Right forelimb (tissue), 1 donor: ENCODE measurements around the gene CHRD.

Experiments
- DNase-seq: peaks from one replicate; pipeline ENCODE4 v3.0.0-alpha.2; 2018

Gene CHRD

GRCh38 chr3:184347321-184348056 is 32.4 kb upstream of the CHRD start:
- DNase-seq, result no peak

GRCh38 chr3:184348057-184348382 is 31.8 kb upstream of the CHRD start:
- no peak for DNase-seq

GRCh38 chr3:184349563-184350470 is 30.0 kb upstream of the CHRD start:
- DNase-seq, result no peak

- DNase-seq, result no peak
These were observed 29.2 kb upstream of the CHRD start for GRCh38 chr3:184350618-184351017.

- no peak for DNase-seq
These were observed 28.2 kb upstream of the CHRD start for GRCh38 chr3:184351511-184352148.

- no peak for DNase-seq
These were observed 27.6 kb upstream of the CHRD start for GRCh38 chr3:184352149-184352785.

- no peak for DNase-seq
These were observed 26.8 kb upstream of the CHRD start for GRCh38 chr3:184352897-184353545.

- no peak for DNase-seq
These were observed 26.3 kb upstream of the CHRD start for GRCh38 chr3:184353546-184353941.

GRCh38 chr3:184354121-184354728 is 25.6 kb upstream of the CHRD start:
- DNase-seq, result no peak

- no peak for DNase-seq
These were observed 25.1 kb upstream of the CHRD start for GRCh38 chr3:184354754-184355153.

- no peak for DNase-seq
These were observed 24.4 kb upstream of the CHRD start for GRCh38 chr3:184355261-184356040.

GRCh38 chr3:184357248-184358123 is 22.4 kb upstream of the CHRD start:
- DNase-seq, result no peak

GRCh38 chr3:184358124-184358767 is 21.6 kb upstream of the CHRD start:
- no peak for DNase-seq

GRCh38 chr3:184358921-184359350 is 20.9 kb upstream of the CHRD start:
- DNase-seq, result no peak

- no peak for DNase-seq
These were observed 20.2 kb upstream of the CHRD start for GRCh38 chr3:184359610-184360009.

GRCh38 chr3:184360070-184360928 is 19.6 kb upstream of the CHRD start:
- DNase-seq, result no peak

- DNase-seq, result no peak
These were observed 18.8 kb upstream of the CHRD start for GRCh38 chr3:184360929-184361531.

GRCh38 chr3:184361532-184361931 is 18.3 kb upstream of the CHRD start, which contains the start of the genes CLCN2 and POLR2H:
Gene CLCN2 (minus strand): TSS chr3:184361605. CDS start chr3:184361479, 126 bp downstream.
Gene POLR2H (plus strand): TSS chr3:184361710. CDS start chr3:184363493, 1,783 bp downstream.
- DNase-seq, result peak; percentile 80
